ENCODE measurements around the gene TMEM178B. TPM values are rescaled to one million over a fixed set of nuclear protein-coding genes. Genes with fewer than 3 reads are reported as not detected.
A peak's percentile ranks its signal among the peaks of the same experiment; 100 is the strongest.
"Not testable (repeated sequence)": the region's sequence is repeated elsewhere in the genome, so short reads cannot be mapped to it uniquely, and the experiment has no call there.

TMEM178B gene
- total RNA-seq (2014; rRNA removed; shearing (Covaris generic)): 0.31 and 1.1 TPM in 2 replicates

- DNase-seq (ENCODE audit: low spot score): no peak
- in situ Hi-C loops (cut with HindIII; ENCODE audit: low sequenced_read_pairs): no loop called here
Observed at GRCh38 chr7:141073641-141074161, at the start of gene TMEM178B. TMEM178B (plus strand) TSS chr7:141074064.

GRCh38 chr7:141024668-141025067 is 49.2 kb upstream of the TMEM178B start:
- in situ Hi-C loops (cut with HindIII; ENCODE audit: low sequenced_read_pairs): no loop called here
- DNase-seq (ENCODE audit: low spot score): no peak

- in situ Hi-C loops (cut with HindIII; ENCODE audit: low sequenced_read_pairs): no loop called here
- no peak for DNase-seq (ENCODE audit: low spot score)
Observed at GRCh38 chr7:141027043-141027442, 46.8 kb upstream of the TMEM178B start.

GRCh38 chr7:141028767-141029166 is 45.1 kb upstream of the TMEM178B start:
- in situ Hi-C loops (cut with HindIII; ENCODE audit: low sequenced_read_pairs): no loop called here
- no peak for DNase-seq (ENCODE audit: low spot score)

- in situ Hi-C loops (cut with HindIII; ENCODE audit: low sequenced_read_pairs); DNase-seq (ENCODE audit: low spot score): not testable (repeated sequence)
Observed at GRCh38 chr7:141032539-141033323, 41.1 kb upstream of the TMEM178B start.

GRCh38 chr7:141038100-141038499 is 35.8 kb upstream of the TMEM178B start:
- in situ Hi-C loops (cut with HindIII; ENCODE audit: low sequenced_read_pairs); DNase-seq (ENCODE audit: low spot score): not testable (repeated sequence)

- in situ Hi-C loops (cut with HindIII; ENCODE audit: low sequenced_read_pairs): no loop called here
- no peak for DNase-seq (ENCODE audit: low spot score)
Observed at GRCh38 chr7:141039376-141039775, 34.5 kb upstream of the TMEM178B start.

- in situ Hi-C loops (cut with HindIII; ENCODE audit: low sequenced_read_pairs): no loop called here
- no peak for DNase-seq (ENCODE audit: low spot score)
Observed at GRCh38 chr7:141042222-141043193, 31.4 kb upstream of the TMEM178B start.

- in situ Hi-C loops (cut with HindIII; ENCODE audit: low sequenced_read_pairs): no loop called here
- DNase-seq (ENCODE audit: low spot score): no peak
Observed at GRCh38 chr7:141043616-141044015, 30.2 kb upstream of the TMEM178B start.

GRCh38 chr7:141045126-141045841 is 28.6 kb upstream of the TMEM178B start:
- no peak for DNase-seq (ENCODE audit: low spot score)
- in situ Hi-C loops (cut with HindIII; ENCODE audit: low sequenced_read_pairs): no loop called here

GRCh38 chr7:141045842-141046620 is 27.8 kb upstream of the TMEM178B start:
- DNase-seq (ENCODE audit: low spot score): no peak
- in situ Hi-C loops (cut with HindIII; ENCODE audit: low sequenced_read_pairs): no loop called here

- DNase-seq (ENCODE audit: low spot score): no peak
- in situ Hi-C loops (cut with HindIII; ENCODE audit: low sequenced_read_pairs): no loop called here
Observed at GRCh38 chr7:141053626-141054025, 20.2 kb upstream of the TMEM178B start.

- in situ Hi-C loops (cut with HindIII; ENCODE audit: low sequenced_read_pairs): no loop called here
- no peak for DNase-seq (ENCODE audit: low spot score)
Observed at GRCh38 chr7:141055146-141055545, 18.7 kb upstream of the TMEM178B start.

- in situ Hi-C loops (cut with HindIII; ENCODE audit: low sequenced_read_pairs): no loop called here
- DNase-seq (ENCODE audit: low spot score): no peak
Observed at GRCh38 chr7:141057788-141058187, 16.1 kb upstream of the TMEM178B start.

- DNase-seq (ENCODE audit: low spot score); in situ Hi-C loops (cut with HindIII; ENCODE audit: low sequenced_read_pairs): not testable (repeated sequence)
Observed at GRCh38 chr7:141067856-141068255, 6.0 kb upstream of the TMEM178B start.

- in situ Hi-C loops (cut with HindIII; ENCODE audit: low sequenced_read_pairs): no loop called here
- DNase-seq (ENCODE audit: low spot score): peak; percentile 69
Observed at GRCh38 chr7:141071260-141071854, 2.5 kb upstream of the TMEM178B start.

- DNase-seq (ENCODE audit: low spot score): peak; percentile 53
- in situ Hi-C loops (cut with HindIII; ENCODE audit: low sequenced_read_pairs): no loop called here
Observed at GRCh38 chr7:141071855-141072547, 1.9 kb upstream of the TMEM178B start.

Data from G401 (cell line).